Activated naive CD4-positive, alpha-beta T cell treated with anti-CD3 and anti-CD28 coated beads for 36 hours (primary cell): ENCODE data around the gene TCEA2. TPM values are rescaled to one million over a fixed set of nuclear protein-coding genes. Genes with fewer than 3 reads are reported as not detected.

Source experiments
- CTCF ChIA-PET: fragments of 350-600 bp; sonication (Branson Sonifier 250); formaldehyde crosslinking; loops from one replicate; lab custom pipeline; 2021; ENCODE audit warnings: antibody characterized with exemption; lab: Charles Lee
- DNase-seq: peaks from one replicate; pipeline ENCODE4 v3.0.0-alpha.2; 2020
- H3K27ac Mint-ChIP-seq: one replicate; pipeline ENCODE4 v1.8.0; 2021; ENCODE audit warnings: mild to moderate bottlenecking, mixed read lengths
- H3K27me3 Mint-ChIP-seq: one replicate; pipeline ENCODE4 v1.8.0; 2021; ENCODE audit warnings: low read depth, mixed read lengths
- H3K36me3 Mint-ChIP-seq: one replicate; pipeline ENCODE4 v1.8.0; 2021; ENCODE audit warnings: low read depth, mixed read lengths
- H3K4me1 Mint-ChIP-seq: one replicate; pipeline ENCODE4 v1.8.0; 2021; ENCODE audit warnings: low read depth, mixed read lengths
- H3K4me3 Mint-ChIP-seq: one replicate; pipeline ENCODE4 v1.8.0; 2021; ENCODE audit warnings: mild to moderate bottlenecking, moderate library complexity, mixed read lengths
- H3K9me3 Mint-ChIP-seq: one replicate; pipeline ENCODE4 v1.8.0; 2021; ENCODE audit warnings: mixed read lengths
- intact Hi-C: fragments of 100-400 bp; cut with micrococcal nuclease; formaldehyde crosslinking; loops from one replicate; pipeline ENCODE4 v1.15.1; 2023
- total RNA-seq, 2 experiments: library from RNA; stranded (reverse); gene quantifications; one replicate each; pipeline ENCODE4 v1.2.3, GENCODE V29; 2021

The TCEA2 gene
- total RNA-seq, 2 experiments from 2014 or later, result 16.7 to 18.2 TPM

DNA sequence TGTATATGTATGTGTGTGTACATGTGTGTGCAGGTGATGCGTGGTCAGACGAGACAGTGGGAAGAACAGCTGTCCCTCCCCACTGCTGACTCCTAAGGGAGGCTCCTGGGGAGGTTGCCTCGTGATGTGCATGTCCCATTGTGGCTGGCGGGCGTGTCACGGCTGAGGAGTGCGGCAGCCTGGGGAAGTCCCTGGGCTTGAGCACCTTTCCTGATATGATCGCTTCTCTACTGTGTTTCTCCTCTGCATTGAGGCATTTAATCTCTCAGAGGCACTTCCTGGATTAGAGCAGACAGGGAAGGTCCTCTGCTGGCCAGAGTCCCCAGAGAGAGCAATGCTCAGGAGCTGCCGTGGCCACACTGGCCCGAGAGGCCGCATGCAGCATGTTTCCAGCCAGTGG is 32.9 kb downstream of the TCEA2 start:
- H3K4me3 Mint-ChIP-seq, result no peak overlapping the region
- no peak for DNase-seq
- peaks cover under 1% of the 10 kb centered on the region for H3K27me3 Mint-ChIP-seq
- intact Hi-C loops, result no loop called here
- CTCF ChIA-PET, result interaction anchor here (1.2 kb wide), 1 partner anchor 17 kb away, joined by 3 read pairs; the partner anchor contains the start of gene RGS19
- H3K36me3 Mint-ChIP-seq, result peaks cover 2% of the 10 kb centered on the region
- H3K27ac Mint-ChIP-seq, result no peak overlapping the region
- peaks cover 2% of the 10 kb centered on the region for H3K9me3 Mint-ChIP-seq
- peaks cover under 1% of the 10 kb centered on the region for H3K4me1 Mint-ChIP-seq

DNA sequence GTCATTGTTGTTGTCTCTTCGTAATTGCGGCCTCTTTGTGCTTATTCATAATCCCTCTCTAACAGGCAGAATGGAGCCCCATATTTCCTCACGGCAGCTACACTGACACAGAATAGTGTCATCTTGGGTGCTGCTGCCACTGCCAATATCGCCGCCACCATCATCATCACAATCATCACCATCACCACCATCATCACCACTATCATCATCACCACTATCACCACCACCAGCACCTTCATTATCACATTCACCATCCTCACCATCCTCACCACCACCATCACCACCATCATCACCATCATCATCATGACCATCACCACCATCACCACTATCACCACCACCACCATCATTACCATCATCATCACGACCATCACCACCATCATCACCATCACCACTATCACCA is 33.5 kb downstream of the TCEA2 start:
- no peak for DNase-seq
- intact Hi-C loops, result no loop called here
- H3K27me3 Mint-ChIP-seq, result peaks cover 6% of the 10 kb centered on the region
- H3K36me3 Mint-ChIP-seq, result peaks cover 2% of the 10 kb centered on the region
- peaks cover 2% of the 10 kb centered on the region for H3K9me3 Mint-ChIP-seq
- CTCF ChIA-PET, result interaction anchor here (1.2 kb wide), 1 partner anchor 17 kb away, joined by 3 read pairs; the partner anchor contains the start of gene RGS19
- no peak overlapping the region for H3K27ac Mint-ChIP-seq
- no peak overlapping the region for H3K4me3 Mint-ChIP-seq
- peaks cover 7% of the 10 kb centered on the region for H3K4me1 Mint-ChIP-seq

- Mint-ChIP-seq H3K27ac (no peak overlapping the region), H3K9me3 (peaks cover 2% of the 10 kb centered on the region), H3K36me3 (peaks cover 2% of the 10 kb centered on the region), H3K4me1 (peaks cover 12% of the 10 kb centered on the region), H3K27me3 (peaks cover 15% of the 10 kb centered on the region), H3K4me3 (no peak overlapping the region)
- DNase-seq, result no peak
- intact Hi-C loops, result no loop called here
- CTCF ChIA-PET, result interaction anchor here (1.3 kb wide), 1 partner anchor 15 kb away, joined by 4 read pairs; the partner anchor contains the start of gene LKAAEAR1
Measured at GRCh38 chr20:64098471-64099013, 35.5 kb downstream of the TCEA2 start.

DNA sequence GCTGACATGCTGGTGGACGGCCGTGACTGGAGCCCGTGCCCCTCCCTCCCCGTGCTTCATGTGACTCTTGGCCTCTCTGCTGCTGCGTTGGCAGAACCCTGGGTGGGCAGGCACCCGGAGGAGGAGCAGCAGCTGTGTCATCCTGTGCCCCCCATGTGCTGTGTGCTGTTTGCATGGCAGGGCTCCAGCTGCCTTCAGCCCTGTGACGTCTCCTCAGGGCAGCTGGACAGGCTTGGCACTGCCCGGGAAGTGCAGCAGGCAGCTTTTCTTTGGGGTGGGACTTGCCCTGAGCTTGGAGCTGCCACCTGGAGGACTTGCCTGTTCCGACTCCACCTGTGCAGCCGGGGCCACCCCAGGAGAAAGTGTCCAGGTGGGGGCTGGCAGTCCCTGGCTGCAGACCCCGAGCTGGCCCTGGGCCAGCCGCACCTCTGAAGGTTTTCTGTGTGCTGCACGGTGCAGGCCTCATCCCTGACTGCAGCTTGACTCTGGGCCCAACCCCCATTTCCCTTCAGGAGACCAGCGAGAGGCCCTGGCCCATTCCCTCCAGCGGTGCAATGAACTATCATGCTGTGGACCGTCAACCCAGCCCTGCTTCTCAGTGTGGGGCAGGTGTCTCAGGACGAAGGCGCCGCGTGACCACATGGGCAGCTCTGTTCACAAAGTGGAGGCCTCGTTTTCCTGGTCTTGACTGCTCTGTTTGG is 36.2 kb downstream of the TCEA2 start:
- intact Hi-C loops, result no loop called here
- DNase-seq, result no peak
- CTCF ChIA-PET, result interaction anchor here (0.7 to 1.3 kb wide), 2 partner anchors 15 to 21 kb away, joined by 4 to 6 read pairs; partner anchors contain the start of gene LKAAEAR1
- peaks cover 2% of the 10 kb centered on the region for H3K9me3 Mint-ChIP-seq
- peaks cover 2% of the 10 kb centered on the region for H3K36me3 Mint-ChIP-seq
- peaks cover 12% of the 10 kb centered on the region for H3K4me1 Mint-ChIP-seq
- no peak overlapping the region for H3K27ac Mint-ChIP-seq
- H3K4me3 Mint-ChIP-seq, result no peak overlapping the region
- peaks cover 16% of the 10 kb centered on the region for H3K27me3 Mint-ChIP-seq

GRCh38 chr20:64099880-64100565 is 37.0 kb downstream of the TCEA2 start:
- no peak for DNase-seq
- intact Hi-C loops, result no loop called here
- no peak overlapping the region for H3K4me3 Mint-ChIP-seq
- H3K4me1 Mint-ChIP-seq, result peaks cover 12% of the 10 kb centered on the region
- H3K36me3 Mint-ChIP-seq, result peaks cover 2% of the 10 kb centered on the region
- peaks cover 2% of the 10 kb centered on the region for H3K9me3 Mint-ChIP-seq
- H3K27ac Mint-ChIP-seq, result no peak overlapping the region
- CTCF ChIA-PET, result interaction anchor here (1.3 kb wide), 1 partner anchor 16 kb away, joined by 4 read pairs; the partner anchor contains the start of gene LKAAEAR1
- H3K27me3 Mint-ChIP-seq, result peaks cover 16% of the 10 kb centered on the region

DNA sequence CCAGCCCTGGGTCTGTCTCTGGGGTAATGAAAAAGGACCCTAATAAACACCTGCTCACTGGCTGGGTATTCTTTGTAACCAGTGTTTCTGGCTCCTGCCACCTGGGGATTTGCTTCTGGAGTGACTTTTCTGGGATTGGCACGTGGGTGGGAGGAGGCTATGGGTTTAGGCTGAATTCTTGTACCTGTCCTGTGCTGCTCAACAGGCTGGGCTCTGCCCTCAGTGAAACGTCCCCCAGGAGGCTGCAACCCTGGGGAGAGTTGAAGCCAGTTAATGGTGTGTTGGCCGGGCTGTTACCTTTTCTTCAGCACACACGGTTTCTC is 37.5 kb downstream of the TCEA2 start:
- DNase-seq, result peak; percentile 3
- CTCF ChIA-PET, result no interaction called here
- peaks cover 2% of the 10 kb centered on the region for H3K9me3 Mint-ChIP-seq
- peaks cover 2% of the 10 kb centered on the region for H3K36me3 Mint-ChIP-seq
- H3K27ac Mint-ChIP-seq, result no peak overlapping the region
- H3K27me3 Mint-ChIP-seq, result peaks cover 16% of the 10 kb centered on the region
- H3K4me3 Mint-ChIP-seq, result no peak overlapping the region
- peaks cover 12% of the 10 kb centered on the region for H3K4me1 Mint-ChIP-seq
- intact Hi-C loops, result no loop called here

GRCh38 chr20:64100946-64101688 is 38.1 kb downstream of the TCEA2 start:
- H3K36me3 Mint-ChIP-seq, result peaks cover 2% of the 10 kb centered on the region
- H3K4me3 Mint-ChIP-seq, result no peak overlapping the region
- CTCF ChIA-PET, result interaction anchor here (0.7 to 2.0 kb wide), 5 partner anchors 15 to 228 kb away, joined by 3 to 7 read pairs (median 3); partner anchors contain the start of gene LKAAEAR1
- peaks cover 12% of the 10 kb centered on the region for H3K4me1 Mint-ChIP-seq
- peaks cover 16% of the 10 kb centered on the region for H3K27me3 Mint-ChIP-seq
- peaks cover 2% of the 10 kb centered on the region for H3K9me3 Mint-ChIP-seq
- intact Hi-C loops, result no loop called here
- H3K27ac Mint-ChIP-seq, result no peak overlapping the region
- peak; percentile 1 for DNase-seq

DNA sequence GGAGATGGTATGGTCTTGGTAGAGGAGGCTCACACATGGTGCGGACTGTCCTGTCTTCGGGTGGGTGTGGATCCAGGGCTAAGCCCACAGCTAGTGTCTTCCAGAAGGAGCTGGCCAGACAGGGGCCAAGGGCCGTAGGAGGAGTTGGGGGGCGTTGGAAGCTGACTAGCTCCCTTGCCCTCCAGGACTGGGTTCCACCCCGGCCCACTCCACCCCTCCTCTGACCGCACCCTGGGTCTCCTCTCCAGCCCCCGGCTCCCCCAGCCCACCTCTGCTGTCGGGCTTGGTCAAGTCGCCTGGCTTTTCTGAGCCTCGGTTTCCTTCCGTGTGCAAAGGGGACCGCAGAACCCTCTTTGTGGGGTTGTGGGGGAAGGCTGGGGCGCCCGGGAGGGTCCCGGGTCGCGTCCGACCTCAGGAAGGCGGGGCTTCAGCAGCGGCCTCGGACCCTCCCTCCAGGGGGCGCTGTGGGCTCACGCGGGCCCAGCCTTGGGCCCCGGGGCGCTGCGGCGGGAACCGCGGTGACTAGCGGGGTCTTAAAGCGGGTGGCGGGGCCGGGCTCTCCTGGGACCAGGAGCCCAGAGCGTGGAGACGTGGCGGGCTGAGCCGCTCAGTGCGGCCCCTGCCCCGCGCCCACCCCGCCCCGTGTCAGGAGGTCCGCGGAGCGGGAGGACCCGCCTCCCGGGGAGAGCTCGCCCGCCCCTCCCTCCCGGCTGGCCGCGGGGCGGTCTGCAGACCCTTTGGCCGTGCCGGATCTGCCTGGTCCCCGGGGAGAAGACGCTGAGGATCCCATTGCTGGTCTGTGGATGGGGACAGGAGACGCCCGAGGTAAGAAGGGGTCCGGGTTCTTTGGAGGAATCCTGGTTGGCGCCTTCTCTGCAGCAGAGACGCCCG is 39.0 kb downstream of the TCEA2 start:
- peak; percentile 70 for DNase-seq
- no peaks in the 10 kb centered on the region for H3K36me3 Mint-ChIP-seq
- CTCF ChIA-PET, result interaction anchor here (0.8 to 2.0 kb wide), 6 partner anchors 16 to 229 kb away, joined by 3 to 7 read pairs (median 4); partner anchors contain the start of gene LKAAEAR1
- H3K9me3 Mint-ChIP-seq, result no peaks in the 10 kb centered on the region
- peaks cover 12% of the 10 kb centered on the region for H3K4me1 Mint-ChIP-seq
- intact Hi-C loops, result loop anchor here (2.0 kb wide), 1 partner anchor 19 kb away; no protein-coding TSS in a partner anchor
- peaks cover 16% of the 10 kb centered on the region for H3K27me3 Mint-ChIP-seq
- no peak overlapping the region for H3K4me3 Mint-ChIP-seq
- H3K27ac Mint-ChIP-seq, result no peak overlapping the region

GRCh38 chr20:64102647-64103354 is 39.8 kb downstream of the TCEA2 start:
- no peaks in the 10 kb centered on the region for H3K36me3 Mint-ChIP-seq
- H3K27me3 Mint-ChIP-seq, result peaks cover 16% of the 10 kb centered on the region
- no peak overlapping the region for H3K27ac Mint-ChIP-seq
- H3K9me3 Mint-ChIP-seq, result no peaks in the 10 kb centered on the region
- H3K4me3 Mint-ChIP-seq, result peak overlapping the region; percentile 38
- DNase-seq, result peak; percentile 14
- H3K4me1 Mint-ChIP-seq, result peaks cover 12% of the 10 kb centered on the region
- intact Hi-C loops, result loop anchor here (2.0 kb wide), 1 partner anchor 20 kb away; no protein-coding TSS in a partner anchor
- CTCF ChIA-PET, result interaction anchor here (0.8 to 2.0 kb wide), 4 partner anchors 17 to 123 kb away, joined by 3 to 5 read pairs (median 4); partner anchors contain the start of gene LKAAEAR1

GRCh38 chr20:64103871-64104666 is 41.1 kb downstream of the TCEA2 start:
- Mint-ChIP-seq H3K27ac (no peak overlapping the region), H3K9me3 (no peaks in the 10 kb centered on the region), H3K4me3 (no peak overlapping the region), H3K4me1 (peaks cover 12% of the 10 kb centered on the region), H3K36me3 (no peaks in the 10 kb centered on the region), H3K27me3 (peaks cover 16% of the 10 kb centered on the region)
- CTCF ChIA-PET, result no interaction called here
- DNase-seq, result peak; percentile 6
- intact Hi-C loops, result loop anchor here (2.0 kb wide), 1 partner anchor 21 kb away; no protein-coding TSS in a partner anchor
